ENCODE measurements around the gene WWOX.

The WWOX gene

DNA sequence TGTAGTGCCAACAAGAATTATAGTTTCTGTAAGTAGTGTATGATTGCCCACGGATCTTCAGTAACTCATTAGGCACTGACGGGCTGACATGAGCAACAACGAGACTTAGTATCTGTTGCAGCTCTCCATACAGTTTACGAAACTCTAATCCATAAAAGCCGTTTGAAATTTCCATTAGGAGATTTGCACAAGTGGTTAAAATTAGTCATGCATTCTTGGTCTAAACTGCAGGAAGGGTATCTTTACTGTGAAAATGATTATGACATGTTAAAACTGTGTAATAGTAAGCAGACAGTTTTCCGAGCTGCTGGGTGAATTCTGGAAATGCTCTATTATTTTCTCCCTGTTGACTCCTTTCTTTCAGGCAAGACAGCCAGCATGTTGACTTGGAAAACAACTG lies 605.0 kb downstream of the WWOX start:
- Histone ChIP-seq H3K9me3 (ENCODE audit: control insufficient read depth, low read depth, low read length) (no peaks in the 10 kb centered on the region), H3K36me3 (ENCODE audit: control insufficient read depth, low read depth, low read length) (no peaks in the 10 kb centered on the region), H3K27me3 (ENCODE audit: control insufficient read depth, insufficient read depth, low read length) (no peaks in the 10 kb centered on the region), H3K4me1 (ENCODE audit: control insufficient read depth, low read depth, low read length) (peaks cover 17% of the 10 kb centered on the region), H3K9ac (ENCODE audit: low read length) (no peak overlapping the region), H3K4me3 (ENCODE audit: low read length) (no peak overlapping the region), H3K27ac (ENCODE audit: low read length) (no peak overlapping the region)

DNA sequence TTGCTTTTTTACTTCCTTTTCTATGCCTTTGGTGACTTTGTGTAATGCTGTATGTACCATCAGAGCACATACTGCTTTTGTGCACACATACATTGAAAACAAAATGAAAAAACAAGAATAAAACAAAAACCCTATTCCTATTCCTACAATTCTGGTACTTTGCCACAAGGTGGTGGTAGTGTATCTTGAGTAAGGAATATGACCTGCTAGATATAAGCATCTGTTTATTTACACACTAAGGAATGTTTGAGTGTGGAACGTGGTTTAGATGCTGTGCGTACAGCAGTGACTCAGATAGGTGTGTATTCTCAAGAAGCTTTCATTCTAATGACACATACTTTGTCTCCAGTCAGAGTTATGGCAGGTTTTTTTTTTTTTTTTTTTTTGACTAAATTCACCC lies 606.2 kb downstream of the WWOX start:
- H3K4me3 ChIP-seq (ENCODE audit: low read length), result no peak overlapping the region
- H3K4me1 ChIP-seq (ENCODE audit: control insufficient read depth, low read depth, low read length), result peaks cover 17% of the 10 kb centered on the region
- no peak overlapping the region for H3K27ac ChIP-seq (ENCODE audit: low read length)
- no peaks in the 10 kb centered on the region for H3K27me3 ChIP-seq (ENCODE audit: control insufficient read depth, insufficient read depth, low read length)
- no peak overlapping the region for H3K9ac ChIP-seq (ENCODE audit: low read length)
- H3K36me3 ChIP-seq (ENCODE audit: control insufficient read depth, low read depth, low read length), result no peaks in the 10 kb centered on the region
- H3K9me3 ChIP-seq (ENCODE audit: control insufficient read depth, low read depth, low read length), result no peaks in the 10 kb centered on the region

DNA sequence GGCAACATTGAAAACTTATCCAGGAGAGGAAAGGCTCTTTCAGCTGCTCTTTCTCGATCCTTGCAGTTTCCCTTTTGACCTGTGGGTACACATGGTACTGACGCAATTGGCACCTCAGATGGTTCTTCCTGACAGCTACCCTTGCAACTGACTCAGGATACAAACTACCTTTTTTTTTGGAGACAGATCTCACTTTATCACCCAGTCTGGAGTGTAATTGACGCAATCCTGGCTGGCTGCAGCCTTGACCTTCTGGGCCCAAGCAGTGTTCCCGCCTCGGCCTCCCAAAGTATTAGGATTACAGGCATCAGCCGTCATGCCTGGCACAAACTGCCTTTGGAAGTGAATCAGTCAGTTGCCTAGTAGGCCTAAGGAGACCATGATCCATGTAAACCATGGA lies 607.2 kb downstream of the WWOX start:
- no peaks in the 10 kb centered on the region for H3K27me3 ChIP-seq (ENCODE audit: control insufficient read depth, insufficient read depth, low read length)
- H3K4me1 ChIP-seq (ENCODE audit: control insufficient read depth, low read depth, low read length), result peaks cover 17% of the 10 kb centered on the region
- H3K36me3 ChIP-seq (ENCODE audit: control insufficient read depth, low read depth, low read length), result no peaks in the 10 kb centered on the region
- no peak overlapping the region for H3K9ac ChIP-seq (ENCODE audit: low read length)
- H3K4me3 ChIP-seq (ENCODE audit: low read length), result no peak overlapping the region
- no peak overlapping the region for H3K27ac ChIP-seq (ENCODE audit: low read length)
- H3K9me3 ChIP-seq (ENCODE audit: control insufficient read depth, low read depth, low read length), result no peaks in the 10 kb centered on the region

DNA sequence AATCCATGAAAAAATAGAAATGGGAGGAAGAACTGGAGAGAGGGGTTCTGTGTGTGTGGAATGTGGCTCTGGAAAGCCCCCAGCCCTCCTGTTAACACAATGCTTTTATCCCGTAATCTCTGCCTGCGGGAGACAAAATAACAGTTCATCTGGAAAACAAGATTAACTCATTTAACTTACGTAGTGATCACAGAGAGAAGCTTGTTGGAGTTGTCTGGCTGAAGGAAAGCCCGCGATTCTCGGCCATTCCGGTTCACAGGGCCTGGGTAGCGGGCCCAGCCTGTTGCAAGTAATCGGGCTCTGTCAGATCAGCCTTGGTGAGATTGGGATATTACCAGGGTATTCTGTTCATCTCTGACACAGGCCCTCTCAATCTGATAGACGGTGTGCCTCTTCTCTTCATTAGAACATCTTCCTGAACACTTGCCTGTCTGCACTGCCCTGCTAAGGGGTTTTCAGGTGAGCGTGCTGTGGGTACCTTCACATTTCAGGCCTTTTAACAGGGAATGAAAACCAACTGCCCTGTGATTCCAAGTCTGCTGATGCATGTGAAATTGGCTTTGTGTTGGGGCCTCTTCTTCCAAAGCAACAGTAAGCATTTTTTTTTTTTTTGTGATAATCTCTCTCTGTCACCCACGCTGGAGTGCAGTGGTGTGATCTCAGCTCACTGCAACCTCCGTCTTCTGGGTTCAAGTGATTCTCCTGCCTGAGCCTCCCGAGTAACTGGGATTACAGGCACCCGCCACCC lies 609.9 kb downstream of the WWOX start:
- Histone ChIP-seq H3K27me3 (ENCODE audit: control insufficient read depth, insufficient read depth, low read length) (no peaks in the 10 kb centered on the region), H3K9ac (ENCODE audit: low read length) (no peak overlapping the region), H3K4me1 (ENCODE audit: control insufficient read depth, low read depth, low read length) (peaks cover 17% of the 10 kb centered on the region), H3K27ac (ENCODE audit: low read length) (no peak overlapping the region), H3K4me3 (ENCODE audit: low read length) (no peak overlapping the region), H3K36me3 (ENCODE audit: control insufficient read depth, low read depth, low read length) (no peaks in the 10 kb centered on the region), H3K9me3 (ENCODE audit: control insufficient read depth, low read depth, low read length) (no peaks in the 10 kb centered on the region)

DNA sequence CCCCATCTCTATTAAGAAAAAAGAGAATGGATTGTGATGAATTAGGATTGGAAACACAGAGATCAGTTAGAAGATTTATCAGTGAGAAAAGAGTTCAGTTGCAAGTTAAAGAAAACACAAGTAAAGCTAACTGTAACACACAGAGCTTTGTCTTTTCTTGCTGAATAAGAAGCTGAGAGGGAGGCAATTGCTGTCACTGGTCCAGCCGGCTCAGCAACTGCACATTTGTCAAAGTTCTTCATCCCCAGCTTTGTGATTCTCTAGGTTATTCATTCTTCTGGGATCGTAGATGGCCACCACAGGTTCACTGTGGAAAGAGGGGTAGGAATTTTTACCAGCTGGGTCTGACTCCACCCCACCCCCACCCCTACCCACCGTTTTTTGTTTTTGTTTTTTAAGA lies 615.7 kb downstream of the WWOX start:
- H3K9ac ChIP-seq (ENCODE audit: low read length), result no peak overlapping the region
- no peaks in the 10 kb centered on the region for H3K4me1 ChIP-seq (ENCODE audit: control insufficient read depth, low read depth, low read length)
- no peak overlapping the region for H3K27ac ChIP-seq (ENCODE audit: low read length)
- no peaks in the 10 kb centered on the region for H3K9me3 ChIP-seq (ENCODE audit: control insufficient read depth, low read depth, low read length)
- no peaks in the 10 kb centered on the region for H3K27me3 ChIP-seq (ENCODE audit: control insufficient read depth, insufficient read depth, low read length)
- H3K4me3 ChIP-seq (ENCODE audit: low read length), result no peak overlapping the region
- no peaks in the 10 kb centered on the region for H3K36me3 ChIP-seq (ENCODE audit: control insufficient read depth, low read depth, low read length)

DNA sequence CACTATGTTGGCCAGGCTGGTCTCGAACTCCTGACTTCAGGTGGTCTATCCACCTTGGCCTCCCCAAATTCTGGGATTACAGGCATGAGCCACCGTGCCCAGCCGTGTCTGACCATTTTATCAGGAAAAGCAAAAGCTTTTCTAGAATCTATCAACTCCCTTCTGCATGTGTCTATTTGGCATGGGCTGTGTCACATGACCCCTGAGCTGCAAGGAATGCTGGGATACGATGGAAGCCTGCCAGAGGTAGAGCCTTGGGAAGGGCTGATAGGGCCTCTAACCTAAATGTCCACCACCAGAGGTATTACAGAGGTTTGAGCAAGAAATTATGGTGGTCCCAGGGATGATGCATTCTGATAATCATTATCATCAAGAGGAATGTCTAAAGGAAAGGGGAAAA lies 616.2 kb downstream of the WWOX start:
- no peaks in the 10 kb centered on the region for H3K36me3 ChIP-seq (ENCODE audit: control insufficient read depth, low read depth, low read length)
- no peaks in the 10 kb centered on the region for H3K9me3 ChIP-seq (ENCODE audit: control insufficient read depth, low read depth, low read length)
- H3K27me3 ChIP-seq (ENCODE audit: control insufficient read depth, insufficient read depth, low read length), result no peaks in the 10 kb centered on the region
- no peak overlapping the region for H3K4me3 ChIP-seq (ENCODE audit: low read length)
- H3K27ac ChIP-seq (ENCODE audit: low read length), result no peak overlapping the region
- no peak overlapping the region for H3K9ac ChIP-seq (ENCODE audit: low read length)
- H3K4me1 ChIP-seq (ENCODE audit: control insufficient read depth, low read depth, low read length), result no peaks in the 10 kb centered on the region

DNA sequence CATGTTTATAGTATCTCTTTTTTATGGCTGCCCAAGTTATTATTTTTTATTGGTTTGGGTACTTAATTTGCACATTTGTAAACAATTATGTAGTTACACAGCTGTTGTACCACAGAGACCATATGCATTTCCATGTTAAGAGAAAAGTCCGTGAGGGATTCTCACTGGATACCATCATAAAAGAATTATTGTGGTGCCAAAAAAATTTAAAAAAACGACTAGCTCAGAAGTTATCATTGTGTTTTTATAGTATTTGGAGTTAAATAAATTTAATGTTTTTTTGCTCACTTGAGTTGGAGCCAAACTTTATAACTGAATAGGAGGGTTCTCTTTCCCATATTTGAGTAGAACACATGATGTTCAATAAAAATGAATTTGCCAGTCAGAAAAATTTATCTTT lies 618.7 kb downstream of the WWOX start:
- no peak overlapping the region for H3K27ac ChIP-seq (ENCODE audit: low read length)
- no peak overlapping the region for H3K4me3 ChIP-seq (ENCODE audit: low read length)
- no peak overlapping the region for H3K9ac ChIP-seq (ENCODE audit: low read length)
- H3K9me3 ChIP-seq (ENCODE audit: control insufficient read depth, low read depth, low read length), result no peaks in the 10 kb centered on the region
- no peaks in the 10 kb centered on the region for H3K4me1 ChIP-seq (ENCODE audit: control insufficient read depth, low read depth, low read length)
- no peaks in the 10 kb centered on the region for H3K27me3 ChIP-seq (ENCODE audit: control insufficient read depth, insufficient read depth, low read length)
- H3K36me3 ChIP-seq (ENCODE audit: control insufficient read depth, low read depth, low read length), result no peaks in the 10 kb centered on the region

DNA sequence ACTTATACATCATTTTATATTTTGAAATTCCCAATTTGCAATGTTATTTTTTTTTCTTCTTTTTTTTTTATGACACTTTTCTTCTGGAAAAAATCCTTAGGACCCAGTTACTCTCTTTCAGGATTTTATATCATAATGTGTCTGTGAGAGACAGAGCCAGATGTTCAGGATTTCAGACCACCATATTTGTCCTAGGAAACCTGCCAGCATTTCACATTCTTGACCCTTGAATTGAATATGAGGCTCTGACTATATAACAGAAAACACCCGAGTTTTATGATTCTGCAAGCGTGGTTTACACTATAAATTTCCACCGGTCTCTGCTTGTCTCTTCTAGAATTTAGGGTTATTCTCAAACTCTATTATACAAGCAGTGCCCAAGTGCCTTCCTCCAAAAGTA lies 621.0 kb downstream of the WWOX start:
- Histone ChIP-seq H3K4me1 (ENCODE audit: control insufficient read depth, low read depth, low read length) (no peaks in the 10 kb centered on the region), H3K27ac (ENCODE audit: low read length) (no peak overlapping the region), H3K9ac (ENCODE audit: low read length) (no peak overlapping the region), H3K36me3 (ENCODE audit: control insufficient read depth, low read depth, low read length) (no peaks in the 10 kb centered on the region), H3K9me3 (ENCODE audit: control insufficient read depth, low read depth, low read length) (no peaks in the 10 kb centered on the region), H3K4me3 (ENCODE audit: low read length) (no peak overlapping the region), H3K27me3 (ENCODE audit: control insufficient read depth, insufficient read depth, low read length) (no peaks in the 10 kb centered on the region)

DNA sequence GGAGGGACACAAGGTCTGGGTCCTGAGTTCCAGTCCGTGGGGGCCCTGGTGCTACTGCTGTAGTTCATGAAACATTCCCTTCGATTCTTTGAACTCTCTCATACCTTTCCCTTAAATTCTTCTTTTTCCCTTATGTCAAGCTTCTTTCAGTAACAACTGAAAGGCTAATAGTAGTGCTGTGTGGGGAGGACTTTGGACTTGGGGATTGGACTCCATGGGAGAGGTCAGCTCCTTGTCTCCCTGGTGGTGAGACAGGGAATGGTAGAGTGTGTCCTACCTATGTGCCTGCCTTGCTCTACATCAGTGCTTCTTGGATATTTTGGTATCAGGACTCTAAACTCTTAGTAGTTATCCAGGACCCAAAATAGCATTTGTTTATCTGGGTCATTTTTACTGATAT lies 628.1 kb downstream of the WWOX start:
- Histone ChIP-seq H3K4me3 (ENCODE audit: low read length) (no peak overlapping the region), H3K4me1 (ENCODE audit: control insufficient read depth, low read depth, low read length) (no peaks in the 10 kb centered on the region), H3K36me3 (ENCODE audit: control insufficient read depth, low read depth, low read length) (no peaks in the 10 kb centered on the region), H3K9me3 (ENCODE audit: control insufficient read depth, low read depth, low read length) (no peaks in the 10 kb centered on the region), H3K27ac (ENCODE audit: low read length) (no peak overlapping the region), H3K27me3 (ENCODE audit: control insufficient read depth, insufficient read depth, low read length) (no peaks in the 10 kb centered on the region), H3K9ac (ENCODE audit: low read length) (no peak overlapping the region)

DNA sequence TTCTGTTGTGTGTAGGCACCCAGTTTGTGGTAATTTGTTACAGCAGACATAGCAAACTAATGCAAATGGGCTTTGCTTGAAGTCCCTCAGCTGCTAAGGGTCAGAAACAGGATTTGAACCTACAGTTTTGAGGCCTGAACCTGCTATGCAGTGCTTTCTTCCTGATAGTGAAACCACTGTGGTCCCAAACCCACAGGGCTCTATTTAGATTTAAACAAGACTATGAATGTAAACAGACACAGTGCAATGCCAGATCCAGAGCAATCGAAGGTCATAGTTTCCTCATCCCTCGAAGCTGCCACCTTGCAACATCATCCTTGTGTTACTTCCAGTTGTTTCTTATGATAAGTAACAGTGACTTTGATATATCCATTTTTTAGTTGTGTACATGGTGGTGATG lies 630.2 kb downstream of the WWOX start:
- no peaks in the 10 kb centered on the region for H3K27me3 ChIP-seq (ENCODE audit: control insufficient read depth, insufficient read depth, low read length)
- no peak overlapping the region for H3K4me3 ChIP-seq (ENCODE audit: low read length)
- no peak overlapping the region for H3K27ac ChIP-seq (ENCODE audit: low read length)
- H3K36me3 ChIP-seq (ENCODE audit: control insufficient read depth, low read depth, low read length), result no peaks in the 10 kb centered on the region
- H3K9ac ChIP-seq (ENCODE audit: low read length), result no peak overlapping the region
- no peaks in the 10 kb centered on the region for H3K4me1 ChIP-seq (ENCODE audit: control insufficient read depth, low read depth, low read length)
- no peaks in the 10 kb centered on the region for H3K9me3 ChIP-seq (ENCODE audit: control insufficient read depth, low read depth, low read length)

DNA sequence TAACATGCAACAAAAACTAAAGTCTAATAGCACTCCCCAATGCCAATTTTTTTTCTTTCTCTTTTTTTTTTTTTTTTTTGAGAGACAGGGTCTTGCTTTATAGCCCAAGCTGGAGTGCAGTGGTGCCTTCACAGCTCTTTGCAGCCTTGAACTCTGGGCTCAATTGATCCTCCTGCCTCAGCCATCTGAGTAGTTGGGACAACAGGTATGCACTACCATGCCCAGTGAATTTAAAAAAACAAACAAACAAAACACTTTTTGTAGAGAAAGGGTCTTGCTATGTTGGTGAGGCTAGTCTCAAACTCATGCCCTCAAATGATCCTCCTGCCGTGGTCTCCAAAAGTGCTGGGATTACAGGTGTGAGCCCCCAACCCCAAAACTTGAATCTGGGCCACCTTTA lies 632.3 kb downstream of the WWOX start:
- Histone ChIP-seq H3K9ac (ENCODE audit: low read length) (no peak overlapping the region), H3K4me3 (ENCODE audit: low read length) (no peak overlapping the region), H3K9me3 (ENCODE audit: control insufficient read depth, low read depth, low read length) (no peaks in the 10 kb centered on the region), H3K27me3 (ENCODE audit: control insufficient read depth, insufficient read depth, low read length) (no peaks in the 10 kb centered on the region), H3K27ac (ENCODE audit: low read length) (no peak overlapping the region), H3K36me3 (ENCODE audit: control insufficient read depth, low read depth, low read length) (no peaks in the 10 kb centered on the region), H3K4me1 (ENCODE audit: control insufficient read depth, low read depth, low read length) (no peaks in the 10 kb centered on the region)

DNA sequence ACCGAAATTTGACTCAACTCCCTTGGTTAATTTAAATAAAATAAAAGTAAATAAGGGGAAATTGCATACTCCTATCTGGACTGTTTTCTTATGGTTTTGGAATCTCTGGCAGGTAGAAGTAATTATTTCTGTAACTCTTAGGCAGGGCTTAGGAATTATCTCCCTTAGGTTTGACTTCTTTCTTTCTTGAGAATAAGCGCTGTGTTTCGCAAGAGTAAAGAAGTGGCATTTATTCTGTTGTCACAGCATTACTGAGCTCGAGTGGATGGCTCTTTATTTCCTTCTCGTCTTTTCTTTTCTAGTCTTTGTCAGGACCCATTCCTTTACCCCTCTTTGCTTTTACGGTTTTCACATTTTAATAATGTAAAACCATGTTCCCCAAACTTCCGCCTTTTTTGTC lies 633.2 kb downstream of the WWOX start:
- Histone ChIP-seq H3K9me3 (ENCODE audit: control insufficient read depth, low read depth, low read length) (no peaks in the 10 kb centered on the region), H3K4me3 (ENCODE audit: low read length) (no peak overlapping the region)

More for the DNA sequence above, 633.2 kb downstream of the WWOX start:
- H3K9ac ChIP-seq (ENCODE audit: low read length), result no peak overlapping the region
- no peaks in the 10 kb centered on the region for H3K36me3 ChIP-seq (ENCODE audit: control insufficient read depth, low read depth, low read length)
- no peaks in the 10 kb centered on the region for H3K27me3 ChIP-seq (ENCODE audit: control insufficient read depth, insufficient read depth, low read length)
- no peaks in the 10 kb centered on the region for H3K4me1 ChIP-seq (ENCODE audit: control insufficient read depth, low read depth, low read length)
- no peak overlapping the region for H3K27ac ChIP-seq (ENCODE audit: low read length)

All from iPS-18a (cell line).